GM12865 (cell line): ENCODE measurements around the gene ITGAL.

ENCODE experiments used
- DNase-seq: peaks from one replicate; pipeline ENCODE4 v3.0.0; 2010; ENCODE audit warnings: low read depth
- H3K4me3 ChIP-seq: 2 replicates; pipeline ENCODE4 v1.5.1; 2011; ENCODE audit warnings: mild to moderate bottlenecking, low read depth, low read length, control low read depth
- TF ChIP-seq, protein P1 (sequence below): IDR thresholded peaks from 2 replicates; pipeline ENCODE4 v1.5.1; 2011; ENCODE audit warnings: low read length, control low read depth, low read depth, inconsistent platforms; ENCODE audit not compliant: insufficient read depth; ENCODE audit errors: missing control alignments

The ITGAL gene

GRCh38 chr16:30482366-30482765, 9.8 kb downstream of the ITGAL start:
- no peak for DNase-seq
- no peak overlapping the region for H3K4me3 ChIP-seq
- TF ChIP-seq, protein P1, sequence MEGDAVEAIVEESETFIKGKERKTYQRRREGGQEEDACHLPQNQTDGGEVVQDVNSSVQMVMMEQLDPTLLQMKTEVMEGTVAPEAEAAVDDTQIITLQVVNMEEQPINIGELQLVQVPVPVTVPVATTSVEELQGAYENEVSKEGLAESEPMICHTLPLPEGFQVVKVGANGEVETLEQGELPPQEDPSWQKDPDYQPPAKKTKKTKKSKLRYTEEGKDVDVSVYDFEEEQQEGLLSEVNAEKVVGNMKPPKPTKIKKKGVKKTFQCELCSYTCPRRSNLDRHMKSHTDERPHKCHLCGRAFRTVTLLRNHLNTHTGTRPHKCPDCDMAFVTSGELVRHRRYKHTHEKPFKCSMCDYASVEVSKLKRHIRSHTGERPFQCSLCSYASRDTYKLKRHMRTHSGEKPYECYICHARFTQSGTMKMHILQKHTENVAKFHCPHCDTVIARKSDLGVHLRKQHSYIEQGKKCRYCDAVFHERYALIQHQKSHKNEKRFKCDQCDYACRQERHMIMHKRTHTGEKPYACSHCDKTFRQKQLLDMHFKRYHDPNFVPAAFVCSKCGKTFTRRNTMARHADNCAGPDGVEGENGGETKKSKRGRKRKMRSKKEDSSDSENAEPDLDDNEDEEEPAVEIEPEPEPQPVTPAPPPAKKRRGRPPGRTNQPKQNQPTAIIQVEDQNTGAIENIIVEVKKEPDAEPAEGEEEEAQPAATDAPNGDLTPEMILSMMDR, result peak; percentile 12

DNA sequence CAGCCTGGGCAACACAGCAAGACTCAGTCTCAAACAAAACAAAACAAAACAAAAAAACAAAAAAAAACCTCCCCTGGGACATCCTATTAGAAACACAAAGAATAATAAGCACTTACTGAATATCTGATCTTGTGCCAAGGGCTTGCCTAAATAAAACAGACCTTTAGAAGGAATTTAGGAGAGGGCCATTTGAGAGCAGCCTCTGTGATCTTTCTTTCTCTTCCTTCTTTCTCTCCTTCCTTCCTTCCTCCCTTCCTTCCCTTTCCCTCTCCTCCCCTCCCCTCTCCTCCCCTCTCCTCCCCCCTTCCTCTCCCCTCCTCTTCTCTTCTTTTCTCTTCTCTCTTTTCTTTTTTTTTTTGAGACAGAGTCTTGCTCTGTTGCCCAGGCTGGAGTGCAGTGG, 12.3 kb downstream of the ITGAL start:
- H3K4me3 ChIP-seq, result no peak overlapping the region
- DNase-seq, result no peak
- TF ChIP-seq, protein P1, result no peak

DNA sequence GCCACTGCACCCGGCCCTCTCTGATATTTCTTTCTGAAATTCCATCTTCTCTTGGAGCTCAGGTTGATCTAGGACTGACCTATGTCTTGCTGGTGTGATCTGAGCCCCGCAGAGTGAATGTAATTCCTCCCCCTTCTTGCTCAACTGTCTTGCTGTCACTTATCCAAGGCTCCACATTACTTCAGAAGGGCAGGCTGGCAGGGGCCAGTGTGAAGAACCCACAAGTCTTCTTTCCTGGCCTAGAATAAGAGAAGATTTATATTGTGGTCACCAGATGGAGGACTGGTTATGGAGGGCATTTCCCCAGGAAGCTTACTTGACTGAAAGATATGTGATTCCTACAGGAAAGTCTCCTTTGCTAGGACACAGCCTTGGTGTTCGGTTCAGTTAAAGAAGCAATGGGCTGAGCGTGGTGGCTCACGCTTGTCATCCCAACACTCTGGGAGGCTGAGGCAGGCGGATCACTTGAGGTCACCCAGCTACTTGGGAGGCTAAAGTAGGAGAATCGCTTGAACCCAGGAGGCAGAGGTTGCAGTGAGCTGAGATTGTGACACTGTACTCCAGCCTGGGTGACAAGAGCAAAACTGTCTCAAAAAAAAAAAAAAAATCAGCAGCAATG, 13.4 kb downstream of the ITGAL start:
- DNase-seq, result no peak
- H3K4me3 ChIP-seq, result no peak overlapping the region
- TF ChIP-seq, protein P1, result no peak

DNA sequence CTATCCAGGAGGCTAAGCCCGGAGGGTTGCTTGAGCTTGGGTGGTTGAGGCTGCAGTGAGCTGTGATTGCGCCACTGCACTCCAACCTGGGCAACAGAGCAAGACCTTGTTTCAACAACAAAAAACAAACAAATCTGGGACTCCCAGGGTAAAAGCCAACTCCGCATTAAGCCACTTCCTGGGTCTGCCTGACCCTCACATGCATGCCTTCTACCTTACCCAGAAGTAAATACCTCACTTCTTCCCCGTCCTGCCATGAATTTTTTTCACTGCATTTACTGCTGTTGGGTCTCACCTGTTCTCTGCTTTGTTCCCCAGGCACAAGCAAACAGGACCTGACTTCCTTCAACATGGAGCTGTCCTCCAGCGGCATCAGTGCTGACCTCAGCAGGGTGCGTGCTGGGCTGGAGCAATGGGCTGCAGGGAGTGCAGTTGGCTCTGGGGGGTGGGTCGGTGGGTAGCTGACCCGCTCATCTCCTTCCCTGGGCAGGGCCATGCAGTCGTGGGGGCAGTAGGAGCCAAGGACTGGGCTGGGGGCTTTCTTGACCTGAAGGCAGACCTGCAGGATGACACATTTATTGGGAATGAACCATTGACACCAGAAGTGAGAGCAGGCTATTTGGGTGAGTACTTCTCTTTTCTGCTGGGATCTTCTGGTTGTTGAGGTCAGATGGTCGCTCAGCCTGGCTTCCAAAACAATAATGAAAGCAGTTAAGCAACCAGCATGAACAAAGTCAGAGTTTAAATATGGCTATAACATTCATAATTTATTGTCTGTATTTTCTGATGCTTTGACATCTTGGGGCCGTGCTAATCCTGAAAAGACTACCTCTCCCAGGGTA, 16.4 kb downstream of the ITGAL start:
- no peak overlapping the region for H3K4me3 ChIP-seq
- TF ChIP-seq, protein P1, result no peak
- DNase-seq, result no peak

- H3K4me3 ChIP-seq, result no peak overlapping the region
- TF ChIP-seq, protein P1, result no peak
- no peak for DNase-seq
These were observed 17.7 kb downstream of the ITGAL start for GRCh38 chr16:30490210-30490609.

DNA sequence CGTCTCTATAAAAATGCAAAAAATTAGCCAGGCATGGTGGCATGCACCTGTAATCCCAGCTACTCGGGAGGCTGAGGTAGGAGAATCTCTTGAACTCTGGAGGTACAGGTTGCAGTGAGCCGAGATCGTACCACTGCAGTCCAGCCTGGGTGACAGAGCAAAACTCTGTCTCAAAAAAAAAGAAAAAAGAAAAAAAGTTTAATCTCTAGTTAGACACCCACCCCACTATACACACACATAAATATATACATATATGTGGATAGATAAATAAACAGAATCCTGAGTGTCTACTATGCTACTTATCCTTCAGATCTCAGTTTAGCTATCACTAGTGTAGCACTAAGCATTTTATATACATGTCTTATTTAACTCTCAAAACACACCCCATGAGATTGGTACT, 18.7 kb downstream of the ITGAL start:
- TF ChIP-seq, protein P1, result no peak
- no peak overlapping the region for H3K4me3 ChIP-seq
- DNase-seq, result no peak
